ENCODE measurements around the gene FAM83C.

Gene FAM83C

DNA sequence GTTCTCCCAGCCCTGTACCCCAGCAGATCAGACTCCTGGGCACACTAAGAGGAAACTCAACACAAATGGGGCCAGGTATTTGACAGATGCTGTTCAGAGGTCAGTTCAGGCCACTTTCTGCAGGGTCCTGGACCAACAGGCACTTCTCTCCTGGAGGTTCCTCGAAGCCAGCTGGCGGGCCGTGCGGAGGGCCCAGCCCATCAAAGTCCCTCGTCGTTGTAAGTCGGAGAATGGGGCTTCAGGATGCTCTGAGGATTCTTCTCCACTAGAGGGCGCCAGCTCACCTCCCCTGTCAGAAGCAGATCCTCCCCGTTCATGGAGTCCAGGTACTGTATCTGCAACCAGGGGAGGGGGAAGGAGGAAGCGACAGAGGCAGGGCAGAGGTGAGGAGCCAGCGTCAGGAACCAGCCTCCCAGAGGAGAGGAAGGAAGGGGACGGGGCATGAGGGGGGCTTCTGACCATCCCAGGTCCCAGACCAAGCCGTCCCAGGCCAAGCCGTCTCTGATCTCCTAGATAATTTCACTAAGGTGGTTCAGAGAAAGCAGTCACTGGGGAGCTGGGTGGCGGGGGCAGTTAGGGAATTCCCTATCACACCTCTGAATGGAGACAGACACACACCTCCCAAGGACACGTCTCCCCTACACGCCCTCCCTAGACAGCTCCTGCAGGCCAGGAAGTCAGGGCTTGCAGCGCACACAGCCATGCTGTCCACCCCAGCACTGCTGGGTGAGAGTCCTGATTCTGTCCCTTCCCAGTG is 11.7 kb upstream of the FAM83C start:
- TF ChIP-seq, protein P1, sequence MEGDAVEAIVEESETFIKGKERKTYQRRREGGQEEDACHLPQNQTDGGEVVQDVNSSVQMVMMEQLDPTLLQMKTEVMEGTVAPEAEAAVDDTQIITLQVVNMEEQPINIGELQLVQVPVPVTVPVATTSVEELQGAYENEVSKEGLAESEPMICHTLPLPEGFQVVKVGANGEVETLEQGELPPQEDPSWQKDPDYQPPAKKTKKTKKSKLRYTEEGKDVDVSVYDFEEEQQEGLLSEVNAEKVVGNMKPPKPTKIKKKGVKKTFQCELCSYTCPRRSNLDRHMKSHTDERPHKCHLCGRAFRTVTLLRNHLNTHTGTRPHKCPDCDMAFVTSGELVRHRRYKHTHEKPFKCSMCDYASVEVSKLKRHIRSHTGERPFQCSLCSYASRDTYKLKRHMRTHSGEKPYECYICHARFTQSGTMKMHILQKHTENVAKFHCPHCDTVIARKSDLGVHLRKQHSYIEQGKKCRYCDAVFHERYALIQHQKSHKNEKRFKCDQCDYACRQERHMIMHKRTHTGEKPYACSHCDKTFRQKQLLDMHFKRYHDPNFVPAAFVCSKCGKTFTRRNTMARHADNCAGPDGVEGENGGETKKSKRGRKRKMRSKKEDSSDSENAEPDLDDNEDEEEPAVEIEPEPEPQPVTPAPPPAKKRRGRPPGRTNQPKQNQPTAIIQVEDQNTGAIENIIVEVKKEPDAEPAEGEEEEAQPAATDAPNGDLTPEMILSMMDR (conservative IDR thresholded peaks at IDR 0.05; ENCODE audit: control insufficient read depth, insufficient read depth, low read depth, low read length), result peak; percentile 91
- DNase-seq (ENCODE audit: low read depth), result peak; percentile 91
- H3K4me3 ChIP-seq (ENCODE audit: control insufficient read depth, low read depth, low read length), result no peak overlapping the region

DNA sequence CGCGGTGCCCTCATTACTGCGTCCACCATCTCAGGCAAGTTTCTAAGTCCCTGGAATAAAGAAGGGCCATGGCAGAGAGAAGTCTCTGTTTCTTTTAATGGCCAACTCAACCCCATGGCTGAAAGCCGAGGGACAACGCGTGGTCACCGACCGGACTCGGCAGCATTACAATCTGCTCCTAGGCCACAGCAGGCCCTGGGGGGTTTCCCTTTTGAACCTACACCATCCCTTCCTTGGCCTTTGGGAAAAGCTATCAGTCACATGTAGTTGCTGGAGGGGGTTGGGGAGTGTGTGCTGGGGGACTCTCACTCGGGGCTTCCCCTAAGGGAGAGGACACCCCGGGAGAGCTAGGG is 11.1 kb upstream of the FAM83C start:
- TF ChIP-seq, protein P1 (conservative IDR thresholded peaks at IDR 0.05; ENCODE audit: control insufficient read depth, insufficient read depth, low read depth, low read length), result no peak
- no peak for DNase-seq (ENCODE audit: low read depth)
- no peak overlapping the region for H3K4me3 ChIP-seq (ENCODE audit: control insufficient read depth, low read depth, low read length)

DNA sequence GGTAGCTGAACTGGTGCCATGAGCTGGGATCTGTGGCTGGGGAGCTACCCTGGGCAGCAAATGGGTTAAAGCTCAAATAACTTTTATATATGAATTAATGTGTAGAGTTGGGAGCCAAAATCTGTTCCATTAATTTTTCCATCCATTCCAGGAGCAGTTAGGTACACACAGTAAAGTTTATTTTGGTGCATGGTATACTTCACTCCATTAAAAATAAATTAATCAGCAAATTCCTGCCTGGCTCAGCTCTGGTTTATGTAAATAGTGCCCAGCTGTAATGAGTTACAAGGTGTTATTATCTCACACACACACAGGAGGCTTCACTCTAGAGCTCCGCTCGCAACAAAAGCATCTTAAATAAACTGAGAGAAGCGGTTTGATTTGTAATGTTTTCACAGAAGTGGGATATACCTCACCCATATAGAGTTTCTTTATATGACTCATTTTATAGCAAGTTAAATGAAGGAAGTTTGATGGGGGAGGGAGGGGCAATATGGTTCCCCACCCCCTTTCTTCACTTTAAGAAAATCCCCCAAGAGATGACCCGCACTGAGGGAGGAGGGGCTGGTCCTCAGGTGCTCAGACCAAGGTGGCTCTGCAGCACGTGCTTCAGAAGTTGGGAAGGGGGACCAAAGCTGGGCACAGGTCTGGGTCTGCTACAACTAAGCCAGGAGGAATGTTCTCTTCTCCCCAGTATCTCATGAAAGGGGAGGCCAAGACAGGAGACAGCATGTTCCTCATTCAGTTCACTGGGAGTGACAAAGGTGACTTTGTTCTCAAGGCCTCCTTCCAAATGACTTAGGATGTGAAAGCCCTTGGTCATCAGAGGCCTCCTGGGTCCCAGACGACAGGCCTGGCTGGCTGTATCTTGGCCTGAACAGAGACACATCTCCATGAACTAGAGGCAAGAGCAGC is 10.5 kb upstream of the FAM83C start:
- H3K4me3 ChIP-seq (ENCODE audit: control insufficient read depth, low read depth, low read length), result no peak overlapping the region
- DNase-seq (ENCODE audit: low read depth), result peak; percentile 79
- TF ChIP-seq, protein P1 (conservative IDR thresholded peaks at IDR 0.05; ENCODE audit: control insufficient read depth, insufficient read depth, low read depth, low read length), result no peak

DNA sequence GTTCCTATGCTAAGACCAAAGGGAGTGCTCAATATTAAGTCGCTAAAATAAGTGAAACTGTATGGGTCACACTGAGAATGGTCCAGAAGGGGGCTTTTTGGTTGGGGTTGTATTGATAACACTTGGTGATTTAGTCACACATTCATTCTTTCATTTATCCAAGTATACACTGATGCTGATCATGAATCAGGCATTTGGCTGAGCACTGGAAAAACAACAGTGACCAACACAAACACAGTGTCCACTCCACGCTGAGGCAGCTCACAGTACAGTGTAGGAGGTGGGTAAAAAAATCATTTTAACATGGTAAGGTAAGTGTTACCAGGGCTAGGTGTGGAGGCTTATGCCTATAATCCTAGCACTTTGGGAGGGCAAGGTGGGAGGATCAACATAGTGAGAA is 9.2 kb upstream of the FAM83C start:
- no peak overlapping the region for H3K4me3 ChIP-seq (ENCODE audit: control insufficient read depth, low read depth, low read length)
- DNase-seq (ENCODE audit: low read depth), result peak; percentile 34
- TF ChIP-seq, protein P1 (conservative IDR thresholded peaks at IDR 0.05; ENCODE audit: control insufficient read depth, insufficient read depth, low read depth, low read length), result no peak

DNA sequence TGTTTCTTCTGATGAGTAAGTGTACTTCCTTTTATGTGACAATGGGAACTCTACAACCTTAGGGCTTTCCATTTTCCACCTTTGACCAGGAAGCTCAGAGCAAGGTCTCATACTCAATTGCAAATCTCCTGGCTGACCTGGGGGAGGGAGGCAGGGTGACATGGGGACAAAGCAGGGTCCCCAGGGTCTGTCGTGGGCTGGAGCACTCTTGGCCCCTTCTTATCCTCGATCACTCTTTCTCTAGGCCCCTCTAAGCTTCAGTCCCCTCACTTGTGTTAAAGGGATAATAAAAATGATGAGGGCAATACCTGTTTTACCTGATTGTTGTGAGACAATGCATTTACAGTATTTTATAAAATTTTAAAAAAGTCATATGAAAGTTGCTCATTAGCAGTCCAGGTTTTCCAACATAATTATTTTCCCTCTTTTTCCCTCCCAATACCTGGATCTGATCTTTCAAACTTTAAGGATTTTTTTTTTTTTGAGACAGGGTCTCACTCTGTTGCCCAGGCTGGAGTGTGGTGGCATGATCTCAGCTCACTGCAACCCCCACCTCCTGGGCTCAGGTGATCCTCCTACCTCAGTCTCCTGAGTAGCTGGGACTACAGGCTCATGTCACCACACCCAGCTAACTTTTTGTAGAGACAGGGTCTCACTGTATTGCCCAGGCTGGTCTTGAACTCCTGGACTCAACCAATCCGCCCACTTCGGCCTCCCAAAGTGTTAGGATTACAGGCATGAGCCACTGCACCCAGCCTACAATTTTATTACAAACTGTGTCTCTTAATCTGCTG is 8.4 kb upstream of the FAM83C start:
- H3K4me3 ChIP-seq (ENCODE audit: control insufficient read depth, low read depth, low read length), result no peak overlapping the region
- DNase-seq (ENCODE audit: low read depth), result no peak
- TF ChIP-seq, protein P1 (conservative IDR thresholded peaks at IDR 0.05; ENCODE audit: control insufficient read depth, insufficient read depth, low read depth, low read length), result no peak

DNA sequence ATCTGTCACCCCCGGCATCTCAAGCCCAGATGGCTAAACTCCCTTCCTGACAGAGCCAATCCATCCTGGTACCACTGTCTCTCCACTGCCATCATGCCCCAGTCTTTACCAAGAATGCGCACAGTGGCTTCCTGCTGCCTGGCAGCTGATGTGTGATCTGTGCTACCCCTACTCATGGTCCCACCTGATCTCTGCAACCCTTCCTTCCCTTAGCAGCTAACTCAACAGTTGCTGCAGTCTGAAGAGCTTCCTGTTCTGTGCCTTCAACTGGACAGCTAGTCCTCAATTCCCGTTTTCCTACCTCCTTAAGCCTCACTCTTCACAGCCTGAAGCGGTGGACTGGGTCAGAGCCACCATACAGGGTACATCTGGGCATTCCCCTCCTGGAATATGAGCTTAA is 7.6 kb upstream of the FAM83C start:
- no peak overlapping the region for H3K4me3 ChIP-seq (ENCODE audit: control insufficient read depth, low read depth, low read length)
- DNase-seq (ENCODE audit: low read depth), result no peak

More for the DNA sequence above, 7.6 kb upstream of the FAM83C start:
- TF ChIP-seq, protein P1 (conservative IDR thresholded peaks at IDR 0.05; ENCODE audit: control insufficient read depth, insufficient read depth, low read depth, low read length), result no peak
